Stimulated activated naive CD8-positive, alpha-beta T cell treated with anti-CD3 and anti-CD28 coated beads, Interleukin-15, Interleukin-2, amounts not matched to agents 100 ng/mL and 50 ng/mL, for 24 hours (primary cell): ENCODE results near the gene CLCNKA.

Experiments used
- H3K27ac Mint-ChIP-seq: one replicate; pipeline ENCODE4 v1.8.0; 2021; ENCODE audit warnings: mild to moderate bottlenecking, mixed read lengths
- H3K27me3 Mint-ChIP-seq: one replicate; pipeline ENCODE4 v1.8.0; 2021; ENCODE audit warnings: mixed read lengths
- H3K36me3 Mint-ChIP-seq: one replicate; pipeline ENCODE4 v1.8.0; 2021; ENCODE audit warnings: low read depth, mixed read lengths
- H3K4me1 Mint-ChIP-seq: one replicate; pipeline ENCODE4 v1.8.0; 2021; ENCODE audit warnings: low read depth, mixed read lengths
- H3K4me3 Mint-ChIP-seq: one replicate; pipeline ENCODE4 v1.8.0; 2021; ENCODE audit warnings: mild to moderate bottlenecking, mixed read lengths
- H3K9me3 Mint-ChIP-seq: one replicate; pipeline ENCODE4 v1.8.0; 2021; ENCODE audit warnings: mixed read lengths

CLCNKA gene

DNA sequence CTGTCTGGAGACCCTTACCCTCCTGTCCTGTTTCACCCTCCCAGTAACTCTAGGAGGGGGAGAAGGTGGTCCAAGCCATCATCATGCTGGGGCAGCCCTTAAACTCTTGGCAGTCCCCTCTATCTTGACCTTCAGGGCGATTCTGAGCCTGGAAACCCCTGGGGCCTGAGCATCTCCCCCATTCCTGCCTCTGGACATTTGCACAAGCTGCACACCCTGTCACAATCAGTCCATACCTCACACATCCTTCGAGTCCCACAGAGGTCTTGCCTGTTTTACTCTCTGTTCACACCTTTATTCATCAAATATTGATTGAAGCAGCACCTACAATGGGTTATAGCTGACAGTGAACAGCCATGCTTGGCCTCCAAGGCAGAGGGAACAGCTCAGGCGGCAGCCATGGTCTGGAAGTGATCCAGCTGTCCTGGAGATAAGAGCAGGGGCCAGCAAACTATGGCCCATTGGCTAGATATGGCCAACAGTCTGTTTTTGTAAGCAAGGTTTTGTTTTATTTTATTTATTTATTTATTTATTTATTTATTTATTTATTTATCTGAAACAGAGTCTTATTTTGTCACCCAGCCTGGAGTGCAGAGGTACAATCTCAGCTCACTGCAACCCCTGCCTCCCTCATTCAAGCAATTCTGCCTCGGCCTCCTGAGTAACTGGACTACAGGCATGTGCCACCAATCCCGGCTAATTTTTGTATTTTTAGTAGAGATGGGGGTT, 58.8 kb downstream of the CLCNKA start:
- Mint-ChIP-seq H3K4me1 (peaks cover 6% of the 10 kb centered on the region), H3K27ac (no peak overlapping the region), H3K36me3 (no peaks in the 10 kb centered on the region), H3K27me3 (no peaks in the 10 kb centered on the region), H3K9me3 (no peaks in the 10 kb centered on the region), H3K4me3 (no peak overlapping the region)

DNA sequence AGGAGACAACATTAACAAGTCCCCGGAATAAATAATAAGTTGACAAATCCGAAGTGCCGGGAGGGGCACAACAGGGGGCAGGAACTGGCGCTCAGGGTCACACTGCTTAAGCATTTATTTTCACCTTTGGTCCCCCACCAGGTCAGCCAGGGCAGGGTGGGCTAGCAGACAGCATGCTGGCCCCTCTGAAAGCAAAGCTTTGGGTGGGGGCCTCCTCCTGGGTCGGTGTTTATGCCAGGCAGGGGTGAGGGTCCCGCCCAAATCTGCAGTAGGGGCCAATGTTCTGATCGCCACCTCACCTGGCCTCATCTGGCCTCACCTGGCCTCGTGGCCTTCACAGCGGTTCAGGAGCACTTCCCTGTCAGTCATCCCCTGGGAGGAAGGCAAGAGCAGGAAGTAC, 59.8 kb downstream of the CLCNKA start:
- peaks cover 6% of the 10 kb centered on the region for H3K4me1 Mint-ChIP-seq
- H3K36me3 Mint-ChIP-seq, result no peaks in the 10 kb centered on the region
- no peak overlapping the region for H3K27ac Mint-ChIP-seq
- H3K9me3 Mint-ChIP-seq, result no peaks in the 10 kb centered on the region
- H3K4me3 Mint-ChIP-seq, result no peak overlapping the region
- H3K27me3 Mint-ChIP-seq, result no peaks in the 10 kb centered on the region

DNA sequence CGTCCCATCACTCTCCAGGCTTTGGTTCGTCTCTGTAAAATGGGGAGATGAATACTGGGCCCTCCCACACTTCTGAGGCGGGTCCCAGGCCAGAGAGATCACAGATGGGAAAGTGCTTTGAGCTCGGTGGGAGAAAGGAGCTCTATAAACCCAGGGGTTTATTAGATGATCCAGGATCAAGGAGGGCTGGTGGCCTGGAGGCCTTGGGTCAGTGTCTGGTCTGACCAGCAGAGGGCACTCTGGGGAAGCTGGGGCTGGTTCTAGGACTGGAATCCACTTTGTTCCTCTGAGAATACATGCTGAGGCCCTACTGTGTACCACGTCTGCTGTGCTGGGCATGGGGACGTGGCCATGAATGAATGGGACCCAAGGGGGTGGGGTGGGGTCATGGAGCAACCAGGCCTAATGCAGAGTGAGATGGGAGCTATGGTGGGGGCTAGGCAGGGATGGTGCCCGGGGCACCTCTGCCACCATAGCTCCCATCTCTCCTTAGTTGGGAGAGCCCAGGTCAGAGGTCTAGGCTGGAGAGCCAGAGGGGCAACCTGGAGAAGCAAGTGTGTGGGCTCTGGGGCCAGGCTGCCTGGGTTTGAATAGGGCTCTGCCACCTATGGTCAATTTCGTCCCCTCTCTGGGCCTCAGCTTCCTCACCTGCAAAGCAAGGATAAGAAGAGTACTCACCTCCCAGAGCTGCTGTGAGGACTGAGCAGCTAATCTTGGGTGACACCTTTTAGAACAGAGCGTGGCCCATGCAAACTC, 60.6 kb downstream of the CLCNKA start:
- Mint-ChIP-seq H3K4me3 (no peak overlapping the region), H3K9me3 (no peaks in the 10 kb centered on the region), H3K27ac (no peak overlapping the region), H3K27me3 (no peaks in the 10 kb centered on the region), H3K36me3 (no peaks in the 10 kb centered on the region), H3K4me1 (peaks cover 6% of the 10 kb centered on the region)

DNA sequence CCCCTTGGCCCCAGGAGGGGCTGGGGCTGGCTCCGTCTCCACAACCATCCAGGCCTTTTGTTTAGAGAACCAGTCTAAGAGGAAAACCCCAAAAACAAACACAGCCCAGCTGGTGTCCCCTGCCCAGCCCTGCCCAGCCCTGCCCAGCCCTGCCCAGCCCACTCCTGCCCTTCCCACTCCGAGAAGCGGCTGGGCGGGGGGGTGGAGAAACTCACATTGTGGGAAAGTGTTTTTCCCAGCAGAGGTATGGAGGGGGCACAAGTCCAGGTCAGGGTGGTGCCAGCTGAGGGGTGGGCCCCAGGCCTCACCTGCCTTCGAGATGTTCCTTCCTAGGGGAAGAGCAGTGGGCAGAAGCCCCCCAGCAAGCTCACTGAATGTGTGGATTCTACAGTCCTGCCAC, 61.6 kb downstream of the CLCNKA start:
- H3K36me3 Mint-ChIP-seq, result no peaks in the 10 kb centered on the region
- H3K27ac Mint-ChIP-seq, result no peak overlapping the region
- H3K9me3 Mint-ChIP-seq, result no peaks in the 10 kb centered on the region
- H3K27me3 Mint-ChIP-seq, result no peaks in the 10 kb centered on the region
- H3K4me1 Mint-ChIP-seq, result peaks cover 6% of the 10 kb centered on the region
- H3K4me3 Mint-ChIP-seq, result no peak overlapping the region
